Measurements from ENCODE around the gene CETN3. TPM values are rescaled to one million over a fixed set of nuclear protein-coding genes. Genes with fewer than 3 reads are reported as not detected.

The CETN3 gene
- total RNA-seq, 1 donor from 2014 or later: 20.6 TPM

DNA sequence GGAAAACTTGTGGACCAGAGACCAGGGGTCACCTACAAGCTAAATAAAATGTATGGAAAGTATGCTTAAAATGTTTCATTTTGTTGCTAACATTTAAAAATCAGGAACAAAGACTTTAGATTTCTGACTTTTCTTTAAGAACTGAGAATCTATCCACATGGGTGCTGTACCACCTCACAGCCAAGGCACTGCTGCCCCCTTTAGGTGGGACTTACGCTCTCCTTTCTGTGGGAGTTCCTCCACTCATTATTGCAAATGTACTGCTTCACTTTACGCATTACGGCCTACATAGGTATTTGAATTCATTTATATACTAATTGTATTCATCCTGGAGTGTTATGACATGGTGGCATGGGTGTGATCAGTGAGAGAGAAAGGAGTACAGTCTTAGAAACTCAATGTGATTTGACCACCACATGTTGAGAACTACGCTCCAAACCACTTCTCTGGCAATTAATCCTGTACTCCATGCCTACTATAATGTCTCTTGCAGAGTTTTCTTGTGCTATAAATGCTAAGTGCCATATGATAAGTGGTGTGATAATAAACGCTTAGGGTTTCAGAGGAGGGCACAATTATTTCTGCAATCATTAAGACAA is 24.7 kb upstream of the CETN3 start:
- Histone ChIP-seq H3K36me3 (no peaks in the 10 kb centered on the region), H3K27ac (no peak overlapping the region), H3K4me1 (no peaks in the 10 kb centered on the region), H3K4me3 (no peak overlapping the region), H3K27me3 (no peaks in the 10 kb centered on the region), H3K9me3 (no peaks in the 10 kb centered on the region)
- ATAC-seq (peak; percentile 89), DNase-seq (no peak)
- intact Hi-C loops (cut with DNase I): no loop called here
- TF ChIP-seq, protein P1, sequence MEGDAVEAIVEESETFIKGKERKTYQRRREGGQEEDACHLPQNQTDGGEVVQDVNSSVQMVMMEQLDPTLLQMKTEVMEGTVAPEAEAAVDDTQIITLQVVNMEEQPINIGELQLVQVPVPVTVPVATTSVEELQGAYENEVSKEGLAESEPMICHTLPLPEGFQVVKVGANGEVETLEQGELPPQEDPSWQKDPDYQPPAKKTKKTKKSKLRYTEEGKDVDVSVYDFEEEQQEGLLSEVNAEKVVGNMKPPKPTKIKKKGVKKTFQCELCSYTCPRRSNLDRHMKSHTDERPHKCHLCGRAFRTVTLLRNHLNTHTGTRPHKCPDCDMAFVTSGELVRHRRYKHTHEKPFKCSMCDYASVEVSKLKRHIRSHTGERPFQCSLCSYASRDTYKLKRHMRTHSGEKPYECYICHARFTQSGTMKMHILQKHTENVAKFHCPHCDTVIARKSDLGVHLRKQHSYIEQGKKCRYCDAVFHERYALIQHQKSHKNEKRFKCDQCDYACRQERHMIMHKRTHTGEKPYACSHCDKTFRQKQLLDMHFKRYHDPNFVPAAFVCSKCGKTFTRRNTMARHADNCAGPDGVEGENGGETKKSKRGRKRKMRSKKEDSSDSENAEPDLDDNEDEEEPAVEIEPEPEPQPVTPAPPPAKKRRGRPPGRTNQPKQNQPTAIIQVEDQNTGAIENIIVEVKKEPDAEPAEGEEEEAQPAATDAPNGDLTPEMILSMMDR (IDR thresholded peaks at IDR 0.05): peak; percentile 67

DNA sequence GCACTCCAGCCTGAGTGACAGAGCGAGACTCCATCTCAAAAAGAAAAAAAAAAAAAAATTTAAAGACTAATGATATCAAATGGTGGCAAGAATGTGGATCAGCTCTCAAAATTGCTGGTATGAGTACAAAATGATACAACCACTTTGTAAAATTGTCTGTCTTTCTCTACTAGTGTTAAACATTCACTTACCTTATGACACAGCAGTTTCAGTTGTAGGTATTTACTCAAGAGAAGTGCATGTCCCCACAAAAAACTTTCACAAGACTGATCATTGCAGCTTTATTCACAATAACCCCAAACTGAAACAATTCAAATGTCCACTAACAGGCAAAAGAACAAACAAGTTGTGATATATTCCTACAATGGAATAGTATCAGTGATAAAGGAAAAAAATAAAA is 14.7 kb upstream of the CETN3 start:
- no peak for DNase-seq
- TF ChIP-seq, protein P1 (IDR thresholded peaks at IDR 0.05): no peak
- Histone ChIP-seq H3K36me3 (no peaks in the 10 kb centered on the region), H3K4me3 (no peak overlapping the region), H3K4me1 (no peaks in the 10 kb centered on the region), H3K27me3 (no peaks in the 10 kb centered on the region), H3K27ac (no peak overlapping the region), H3K9me3 (no peaks in the 10 kb centered on the region)
- ATAC-seq: no peak
- intact Hi-C loops (cut with DNase I): no loop called here

DNA sequence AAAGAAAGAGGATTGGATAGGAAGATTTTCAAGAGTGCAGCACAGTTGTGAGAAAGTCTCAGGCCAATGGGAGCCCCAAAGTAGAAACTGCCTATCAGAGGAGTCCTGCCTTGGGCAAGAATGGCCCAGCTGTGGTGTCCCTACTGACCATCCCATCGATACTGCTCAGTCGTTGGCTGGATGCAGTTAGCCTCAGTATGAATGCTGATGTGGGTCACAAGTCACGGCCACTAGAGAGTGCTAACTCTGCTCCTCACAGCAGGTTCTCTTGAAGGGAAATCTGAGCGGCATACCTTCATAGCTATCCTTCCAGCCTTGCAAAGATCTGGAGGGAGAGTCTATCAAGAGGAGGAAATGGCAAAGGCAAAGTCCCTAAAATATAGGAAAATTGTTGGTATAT is 11.6 kb upstream of the CETN3 start:
- intact Hi-C loops (cut with DNase I): no loop called here
- no peaks in the 10 kb centered on the region for H3K4me1 ChIP-seq
- no peaks in the 10 kb centered on the region for H3K27me3 ChIP-seq
- H3K9me3 ChIP-seq: no peaks in the 10 kb centered on the region
- TF ChIP-seq, protein P1 (IDR thresholded peaks at IDR 0.05): peak; percentile 11
- H3K27ac ChIP-seq: no peak overlapping the region
- H3K36me3 ChIP-seq: no peaks in the 10 kb centered on the region
- no peak overlapping the region for H3K4me3 ChIP-seq
- ATAC-seq: peak; percentile 79
- DNase-seq: no peak

DNA sequence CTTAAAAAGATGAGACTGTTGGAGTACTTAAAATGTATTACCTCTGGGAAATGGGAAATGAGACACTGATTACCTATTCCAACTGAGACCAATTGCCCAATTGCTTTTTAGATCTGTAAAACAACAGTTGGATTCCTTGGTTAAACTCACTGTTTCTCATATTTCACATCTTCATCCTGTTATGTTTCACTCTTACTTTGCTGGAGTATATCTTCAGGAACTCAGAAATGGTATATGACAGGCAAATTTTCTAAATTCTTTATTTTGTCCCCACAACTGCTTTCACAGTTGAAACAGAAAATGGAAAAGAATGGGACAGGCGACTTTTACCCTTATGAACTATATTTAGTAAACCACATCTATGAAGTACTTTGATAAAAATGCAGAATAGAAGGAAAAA is 8.7 kb upstream of the CETN3 start:
- Histone ChIP-seq H3K4me3 (no peak overlapping the region), H3K9me3 (no peaks in the 10 kb centered on the region), H3K4me1 (no peaks in the 10 kb centered on the region), H3K36me3 (no peaks in the 10 kb centered on the region), H3K27ac (no peak overlapping the region), H3K27me3 (no peaks in the 10 kb centered on the region)
- TF ChIP-seq, protein P1 (IDR thresholded peaks at IDR 0.05): no peak
- intact Hi-C loops (cut with DNase I): no loop called here
- no peak for ATAC-seq
- no peak for DNase-seq

DNA sequence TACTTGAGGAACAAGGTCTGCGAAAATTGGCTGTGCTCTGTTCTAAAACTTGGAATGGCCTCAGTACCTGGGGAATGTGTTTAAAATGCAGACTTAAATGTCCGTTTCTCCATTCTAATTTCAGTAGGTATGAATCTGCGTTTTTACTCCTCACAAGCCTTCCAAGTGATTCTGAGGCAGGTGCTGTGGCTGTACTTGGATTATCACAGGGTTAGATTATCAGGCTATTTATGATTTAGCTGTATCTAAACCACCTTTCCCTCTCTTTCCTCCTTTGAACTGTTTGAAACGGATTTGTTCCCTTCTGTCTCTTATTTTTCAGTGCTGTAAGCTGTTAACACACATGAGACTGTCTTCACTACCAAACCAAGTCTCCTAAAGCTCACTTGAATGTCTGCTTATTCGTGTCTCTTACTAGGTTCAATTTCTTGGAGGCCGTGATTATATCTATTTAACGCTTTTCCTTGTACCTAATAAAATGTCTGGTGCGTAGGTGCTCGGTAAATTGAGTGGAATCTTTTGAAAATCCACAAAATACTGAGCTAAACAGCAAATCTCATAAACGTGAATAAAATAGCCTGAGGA is 714 bp upstream of the CETN3 start:
- peak overlapping the region; percentile 87 for H3K4me3 ChIP-seq
- H3K36me3 ChIP-seq: no peaks in the 10 kb centered on the region
- peaks cover 8% of the 10 kb centered on the region for H3K4me1 ChIP-seq
- H3K9me3 ChIP-seq: no peaks in the 10 kb centered on the region
- ATAC-seq: no peak
- intact Hi-C loops (cut with DNase I): no loop called here
- no peak for DNase-seq
- TF ChIP-seq, protein P1 (IDR thresholded peaks at IDR 0.05): no peak
- H3K27ac ChIP-seq: peak overlapping the region; percentile 94
- H3K27me3 ChIP-seq: no peaks in the 10 kb centered on the region
